NCI-H226 (cell line): Measurements from ENCODE around the gene RALGPS1.

Experiments
- DNase-seq: peaks from one replicate; pipeline ENCODE4 v3.0.0-alpha.2; 2015

The RALGPS1 gene

GRCh38 chr9:127081250-127082185, 166.9 kb downstream of the RALGPS1 start:
- DNase-seq, result no peak

GRCh38 chr9:127083138-127083980, 168.8 kb downstream of the RALGPS1 start:
- no peak for DNase-seq

GRCh38 chr9:127084076-127085039, 169.8 kb downstream of the RALGPS1 start:
- no peak for DNase-seq

GRCh38 chr9:127085186-127085585, 170.6 kb downstream of the RALGPS1 start:
- DNase-seq, result no peak

- no peak for DNase-seq
Measured at GRCh38 chr9:127086771-127087170, 172.2 kb downstream of the RALGPS1 start.

GRCh38 chr9:127087411-127087810, 172.8 kb downstream of the RALGPS1 start:
- DNase-seq, result no peak

- DNase-seq, result no peak
Measured at GRCh38 chr9:127087836-127088235, 173.3 kb downstream of the RALGPS1 start.

- DNase-seq, result no peak
Measured at GRCh38 chr9:127088724-127089615, 174.4 kb downstream of the RALGPS1 start.

- DNase-seq, result no peak
Measured at GRCh38 chr9:127089631-127090081, 175.1 kb downstream of the RALGPS1 start.

GRCh38 chr9:127090341-127090985, 175.9 kb downstream of the RALGPS1 start:
- DNase-seq, result peak; percentile 35

- DNase-seq, result no peak
Measured at GRCh38 chr9:127091526-127091925, 176.9 kb downstream of the RALGPS1 start.

GRCh38 chr9:127092041-127092608, 177.5 kb downstream of the RALGPS1 start:
- no peak for DNase-seq

GRCh38 chr9:127093319-127094020, 178.9 kb downstream of the RALGPS1 start:
- DNase-seq, result no peak

GRCh38 chr9:127095411-127095810, 180.8 kb downstream of the RALGPS1 start:
- DNase-seq, result no peak

GRCh38 chr9:127096208-127096607, 181.6 kb downstream of the RALGPS1 start:
- no peak for DNase-seq

GRCh38 chr9:127097683-127098082, 183.1 kb downstream of the RALGPS1 start:
- DNase-seq, result no peak

- DNase-seq, result no peak
Measured at GRCh38 chr9:127098916-127099553, 184.5 kb downstream of the RALGPS1 start.

GRCh38 chr9:127099664-127100063, 185.1 kb downstream of the RALGPS1 start:
- no peak for DNase-seq

GRCh38 chr9:127102176-127102575, 187.6 kb downstream of the RALGPS1 start:
- DNase-seq, result no peak
